ENCODE results near the gene TMPRSS13. TPM values are rescaled to one million over a fixed set of nuclear protein-coding genes. Genes with fewer than 3 reads are reported as not detected.

TMPRSS13 gene
- polyA plus RNA-seq, 3 donors = 0.17 to 2.4 (median 0.37) TPM

GRCh38 chr11:117910525-117910924 is 18.7 kb downstream of the TMPRSS13 start:
- 100% methylated on average over 3 of the region's 4 CpGs for WGBS (ENCODE audit: insufficient coverage)
- Histone ChIP-seq H4K20me1 (ENCODE audit: insufficient read depth, low read length) (no peaks in the 10 kb centered on the region), H3K27me3 (ENCODE audit: control insufficient read depth in 2 of 2, insufficient read depth in 2 of 2, low read length in 2 of 2) (no peaks in the 10 kb centered on the region), H3K4me1 (ENCODE audit: control insufficient read depth in 1 of 2, insufficient read depth in 2 of 2, low read length in 2 of 2) (peaks cover 6 to 16% of the 10 kb centered on the region in 2 donors), H3K27ac (ENCODE audit: low read depth in 1 of 2, low read length in 2 of 2) (no peak overlapping the region), H3K4me3 (replicated peaks in 1 of 3; ENCODE audit: low read depth in 2 of 3, low read length in 3 of 3) (no peak overlapping the region), H3K79me2 (ENCODE audit: insufficient read depth, low read length) (no peaks in the 10 kb centered on the region), H3K4me2 (replicated peaks; ENCODE audit: extremely low read depth, low read length, poor library complexity, severe bottlenecking) (no peak overlapping the region), H3K9ac (ENCODE audit: insufficient read depth, low read length, poor library complexity, severe bottlenecking) (no peak overlapping the region), H3K36me3 (replicated peaks in 1 of 2; ENCODE audit: control insufficient read depth in 1 of 2, insufficient read depth in 2 of 2, low read length in 2 of 2) (no peaks in the 10 kb centered on the region), H3K9me3 (replicated peaks in 1 of 2; ENCODE audit: control insufficient read depth in 1 of 2, insufficient read depth in 1 of 2, low read length in 2 of 2) (no peaks in the 10 kb centered on the region), H2AFZ (ENCODE audit: insufficient read depth, low read depth, low read length, poor library complexity, severe bottlenecking) (no peak overlapping the region)
- peaks cover 2 to 7% (median 6%) of the 10 kb centered on the region in 3 donors for H3K27me3 Mint-ChIP-seq (ENCODE audit: low read depth in 3 of 3)
- H3K9me3 Mint-ChIP-seq = no peaks in the 10 kb centered on the region
- no peak for DNase-seq
- H3K4me1 Mint-ChIP-seq = peaks cover 22% of the 10 kb centered on the region
- intact Hi-C loops (cut with micrococcal nuclease) = no loop called here
- TF ChIP-seq, protein P1, sequence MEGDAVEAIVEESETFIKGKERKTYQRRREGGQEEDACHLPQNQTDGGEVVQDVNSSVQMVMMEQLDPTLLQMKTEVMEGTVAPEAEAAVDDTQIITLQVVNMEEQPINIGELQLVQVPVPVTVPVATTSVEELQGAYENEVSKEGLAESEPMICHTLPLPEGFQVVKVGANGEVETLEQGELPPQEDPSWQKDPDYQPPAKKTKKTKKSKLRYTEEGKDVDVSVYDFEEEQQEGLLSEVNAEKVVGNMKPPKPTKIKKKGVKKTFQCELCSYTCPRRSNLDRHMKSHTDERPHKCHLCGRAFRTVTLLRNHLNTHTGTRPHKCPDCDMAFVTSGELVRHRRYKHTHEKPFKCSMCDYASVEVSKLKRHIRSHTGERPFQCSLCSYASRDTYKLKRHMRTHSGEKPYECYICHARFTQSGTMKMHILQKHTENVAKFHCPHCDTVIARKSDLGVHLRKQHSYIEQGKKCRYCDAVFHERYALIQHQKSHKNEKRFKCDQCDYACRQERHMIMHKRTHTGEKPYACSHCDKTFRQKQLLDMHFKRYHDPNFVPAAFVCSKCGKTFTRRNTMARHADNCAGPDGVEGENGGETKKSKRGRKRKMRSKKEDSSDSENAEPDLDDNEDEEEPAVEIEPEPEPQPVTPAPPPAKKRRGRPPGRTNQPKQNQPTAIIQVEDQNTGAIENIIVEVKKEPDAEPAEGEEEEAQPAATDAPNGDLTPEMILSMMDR (IDR thresholded peaks at IDR 0.05) = no peak
- no peak overlapping the region for H3K4me3 Mint-ChIP-seq
- H3K36me3 Mint-ChIP-seq = peaks cover 0 to 1% of the 10 kb centered on the region in 2 donors
- H3K27ac Mint-ChIP-seq = no peak overlapping the region

GRCh38 chr11:117909611-117910382 is 19.4 kb downstream of the TMPRSS13 start:
- Histone ChIP-seq H3K36me3 (replicated peaks in 1 of 2; ENCODE audit: control insufficient read depth in 1 of 2, insufficient read depth in 2 of 2, low read length in 2 of 2) (no peaks in the 10 kb centered on the region), H3K27me3 (ENCODE audit: control insufficient read depth in 2 of 2, insufficient read depth in 2 of 2, low read length in 2 of 2) (no peaks in the 10 kb centered on the region), H2AFZ (ENCODE audit: insufficient read depth, low read depth, low read length, poor library complexity, severe bottlenecking) (no peak overlapping the region), H3K79me2 (ENCODE audit: insufficient read depth, low read length) (no peaks in the 10 kb centered on the region), H4K20me1 (ENCODE audit: insufficient read depth, low read length) (no peaks in the 10 kb centered on the region), H3K4me1 (ENCODE audit: control insufficient read depth in 1 of 2, insufficient read depth in 2 of 2, low read length in 2 of 2) (peaks cover 6 to 16% of the 10 kb centered on the region in 2 donors), H3K9ac (ENCODE audit: insufficient read depth, low read length, poor library complexity, severe bottlenecking) (no peak overlapping the region), H3K9me3 (replicated peaks in 1 of 2; ENCODE audit: control insufficient read depth in 1 of 2, insufficient read depth in 1 of 2, low read length in 2 of 2) (no peaks in the 10 kb centered on the region), H3K4me2 (replicated peaks; ENCODE audit: extremely low read depth, low read length, poor library complexity, severe bottlenecking) (no peak overlapping the region), H3K27ac (ENCODE audit: low read depth in 1 of 2, low read length in 2 of 2) (no peak overlapping the region), H3K4me3 (replicated peaks in 1 of 3; ENCODE audit: low read depth in 2 of 3, low read length in 3 of 3) (no peak overlapping the region)
- Mint-ChIP-seq H3K4me3 (no peak overlapping the region), H3K9me3 (no peaks in the 10 kb centered on the region), H3K36me3 (peaks cover 0 to 1% of the 10 kb centered on the region in 2 donors), H3K4me1 (peaks cover 17% of the 10 kb centered on the region), H3K27me3 (ENCODE audit: low read depth in 3 of 3) (peaks cover 1 to 7% (median 7%) of the 10 kb centered on the region in 3 donors), H3K27ac (no peak overlapping the region)
- intact Hi-C loops (cut with micrococcal nuclease) = loop anchor here in 1 of 2 donors (10.0 kb wide), 1 partner anchor 55 kb away; no protein-coding TSS in a partner anchor
- no peak for DNase-seq
- WGBS (ENCODE audit: insufficient coverage) = 98% methylated on average over 9 of the region's 20 CpGs
- TF ChIP-seq, protein P1 (IDR thresholded peaks at IDR 0.05) = no peak
